ENCODE measurements around the gene MAGED2.

DNA sequence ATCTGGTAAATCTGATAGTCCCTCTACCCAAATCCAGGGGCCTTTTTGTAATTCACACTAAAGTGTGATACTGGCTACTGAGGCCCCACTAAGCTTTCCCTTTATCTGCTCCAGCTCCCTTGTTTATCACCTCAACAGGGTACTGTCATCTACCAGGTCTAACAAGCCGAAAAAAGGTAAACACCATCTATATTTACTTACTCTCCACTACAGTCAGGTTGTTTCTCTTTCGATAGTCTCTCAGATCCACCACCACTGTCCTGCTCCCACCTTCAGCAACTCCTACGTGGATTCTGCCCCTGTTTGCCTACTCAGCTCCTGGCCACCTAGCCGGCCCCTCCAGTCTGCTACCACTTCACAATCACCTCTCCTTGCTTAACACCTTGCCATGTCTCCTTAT, 12.8 kb upstream of the MAGED2 start:
- no peak for TF ChIP-seq CTCF (IDR thresholded peaks at IDR 0.05)
- TF ChIP-seq POLR2A (IDR thresholded peaks at IDR 0.05), result no peak

All from lower leg skin (tissue), 3 donors.